IPS DF 4.7 (cell line): Measurements from ENCODE around the gene NPFFR2.
"Not testable (repeated sequence)": the region's sequence is repeated elsewhere in the genome, so short reads cannot be mapped to it uniquely, and the experiment has no call there.

Source experiments
- DNase-seq: peaks from one replicate; pipeline ENCODE4 v3.0.0-alpha.2; 2013; ENCODE audit warnings: low spot score; ENCODE audit errors: extremely low read depth

Gene NPFFR2

GRCh38 chr4:72031868-72032608 lies at the start of gene NPFFR2:
Gene NPFFR2 (plus strand): TSS chr4:72032000. CDS start chr4:72128592, 96,592 bp downstream.
- DNase-seq: peak; percentile 36

GRCh38 chr4:71992571-71993312 lies 39.1 kb upstream of the NPFFR2 start:
- no peak for DNase-seq

GRCh38 chr4:71994559-71994958 lies 37.2 kb upstream of the NPFFR2 start:
- DNase-seq: no peak

- no peak for DNase-seq
Observed at GRCh38 chr4:71995297-71995696, 36.5 kb upstream of the NPFFR2 start.

- no peak for DNase-seq
Observed at GRCh38 chr4:72006586-72006985, 25.2 kb upstream of the NPFFR2 start.

- DNase-seq: no peak
Observed at GRCh38 chr4:72011906-72012305, 19.9 kb upstream of the NPFFR2 start.

- no peak for DNase-seq
Observed at GRCh38 chr4:72016011-72016410, 15.8 kb upstream of the NPFFR2 start.

GRCh38 chr4:72019688-72020087 lies 12.1 kb upstream of the NPFFR2 start:
- DNase-seq: no peak

GRCh38 chr4:72022553-72022952 lies 9.2 kb upstream of the NPFFR2 start:
- DNase-seq: no peak

GRCh38 chr4:72055566-72055965 lies 23.8 kb downstream of the NPFFR2 start:
- DNase-seq: no peak

- no peak for DNase-seq
Observed at GRCh38 chr4:72063726-72064125, 31.9 kb downstream of the NPFFR2 start.

- DNase-seq: no peak
Observed at GRCh38 chr4:72067051-72067450, 35.3 kb downstream of the NPFFR2 start.

- no peak for DNase-seq
Observed at GRCh38 chr4:72073816-72074215, 42.0 kb downstream of the NPFFR2 start.

GRCh38 chr4:72076562-72076961 lies 44.8 kb downstream of the NPFFR2 start:
- DNase-seq: no peak

- no peak for DNase-seq
Observed at GRCh38 chr4:72077346-72077745, 45.5 kb downstream of the NPFFR2 start.

GRCh38 chr4:72084587-72085011 lies 52.8 kb downstream of the NPFFR2 start:
- no peak for DNase-seq

- not testable (repeated sequence) for DNase-seq
Observed at GRCh38 chr4:72090606-72091005, 58.8 kb downstream of the NPFFR2 start.

- DNase-seq: no peak
Observed at GRCh38 chr4:72094059-72094797, 62.4 kb downstream of the NPFFR2 start.

GRCh38 chr4:72107456-72107855 lies 75.7 kb downstream of the NPFFR2 start:
- DNase-seq: no peak

- no peak for DNase-seq
Observed at GRCh38 chr4:72109364-72109763, 77.6 kb downstream of the NPFFR2 start.

- no peak for DNase-seq
Observed at GRCh38 chr4:72109959-72110497, 78.2 kb downstream of the NPFFR2 start.

GRCh38 chr4:72110886-72111285 lies 79.1 kb downstream of the NPFFR2 start:
- DNase-seq: no peak
